Esophagus squamous epithelium (tissue), 4 donors: ENCODE measurements around the gene SFPQ.
"Not testable (repeated sequence)": the region's sequence is repeated elsewhere in the genome, so short reads cannot be mapped to it uniquely, and the experiment has no call there.

Source experiments
- CTCF ChIP-seq, 6 experiments: fragments of 450-650 bp in 4 of 6; fragments of 200-600 bp in 2 of 6; sonication (generic) in 2 of 6; IDR thresholded peaks; one replicate each; pipeline ENCODE4 v1.5.1; 2016 to 2019; ENCODE audit warnings: antibody characterized with exemption in 6 of 6, mild to moderate bottlenecking in 4 of 6, moderate library complexity in 4 of 6
- POLR2A ChIP-seq, 4 donors: fragments of 450-650 bp; IDR thresholded peaks; one replicate each; pipeline ENCODE4 v1.6.1; 2017; ENCODE audit warnings: antibody characterized with exemption in 4 of 4, mild to moderate bottlenecking in 4 of 4, moderate library complexity in 3 of 4

- TF ChIP-seq CTCF, POLR2A (IDR thresholded peaks at IDR 0.05): not testable (repeated sequence)
Observed at GRCh38 chr1:35142728-35143127, 50.2 kb downstream of the SFPQ start.
